Measurements from ENCODE around the gene ZNF740.

GRCh38 chr12:53182903-53183302 is 2.4 kb downstream of the ZNF740 start:
- TF ChIP-seq POLR2A (IDR thresholded peaks at IDR 0.05), result no peak
- no peak for TF ChIP-seq CTCF (IDR thresholded peaks at IDR 0.05)
